ENCODE measurements around the gene SH3BP4. TPM values are rescaled to one million over a fixed set of nuclear protein-coding genes. Genes with fewer than 3 reads are reported as not detected.

The SH3BP4 gene
- total RNA-seq, 1 donor from 2014 or later: 29.6 TPM

DNA sequence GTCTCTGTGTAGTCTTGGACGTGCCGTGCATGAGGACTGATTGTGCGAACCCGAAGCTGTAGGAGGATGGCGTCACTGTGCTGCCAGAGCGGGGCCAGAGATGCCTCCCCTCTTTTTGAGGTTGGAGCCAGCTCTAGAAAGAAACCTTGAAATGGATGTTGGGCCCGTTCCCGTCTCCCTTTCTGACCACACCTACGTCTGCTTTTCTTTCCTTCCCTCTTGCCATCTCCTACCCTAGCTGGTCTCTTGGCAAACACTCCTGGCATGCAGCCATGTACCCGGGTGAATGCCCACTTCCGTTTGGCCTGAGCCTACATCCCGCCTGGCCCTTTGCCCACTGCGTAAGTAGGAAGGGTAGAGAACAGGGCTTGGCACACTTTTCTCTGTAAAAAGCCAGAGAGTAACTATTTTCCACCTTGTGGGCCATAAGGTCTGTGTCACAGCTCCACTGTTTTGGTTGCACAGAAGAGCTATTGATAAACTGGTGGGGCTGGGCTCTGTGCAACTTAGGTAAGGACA is 37.4 kb downstream of the SH3BP4 start:
- TF ChIP-seq, protein P1, sequence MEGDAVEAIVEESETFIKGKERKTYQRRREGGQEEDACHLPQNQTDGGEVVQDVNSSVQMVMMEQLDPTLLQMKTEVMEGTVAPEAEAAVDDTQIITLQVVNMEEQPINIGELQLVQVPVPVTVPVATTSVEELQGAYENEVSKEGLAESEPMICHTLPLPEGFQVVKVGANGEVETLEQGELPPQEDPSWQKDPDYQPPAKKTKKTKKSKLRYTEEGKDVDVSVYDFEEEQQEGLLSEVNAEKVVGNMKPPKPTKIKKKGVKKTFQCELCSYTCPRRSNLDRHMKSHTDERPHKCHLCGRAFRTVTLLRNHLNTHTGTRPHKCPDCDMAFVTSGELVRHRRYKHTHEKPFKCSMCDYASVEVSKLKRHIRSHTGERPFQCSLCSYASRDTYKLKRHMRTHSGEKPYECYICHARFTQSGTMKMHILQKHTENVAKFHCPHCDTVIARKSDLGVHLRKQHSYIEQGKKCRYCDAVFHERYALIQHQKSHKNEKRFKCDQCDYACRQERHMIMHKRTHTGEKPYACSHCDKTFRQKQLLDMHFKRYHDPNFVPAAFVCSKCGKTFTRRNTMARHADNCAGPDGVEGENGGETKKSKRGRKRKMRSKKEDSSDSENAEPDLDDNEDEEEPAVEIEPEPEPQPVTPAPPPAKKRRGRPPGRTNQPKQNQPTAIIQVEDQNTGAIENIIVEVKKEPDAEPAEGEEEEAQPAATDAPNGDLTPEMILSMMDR (IDR thresholded peaks at IDR 0.05): no peak
- ATAC-seq (peak; percentile 75), DNase-seq (peak; percentile 93)
- no peaks in the 10 kb centered on the region for H3K9me3 ChIP-seq
- no peaks in the 10 kb centered on the region for H3K36me3 ChIP-seq
- intact Hi-C loops (cut with DNase I): no loop called here
- H3K27me3 ChIP-seq: no peaks in the 10 kb centered on the region
- no peak overlapping the region for H3K4me3 ChIP-seq
- peak overlapping the region; percentile 19 for H3K27ac ChIP-seq
- H3K4me1 ChIP-seq: peaks cover 16% of the 10 kb centered on the region

DNA sequence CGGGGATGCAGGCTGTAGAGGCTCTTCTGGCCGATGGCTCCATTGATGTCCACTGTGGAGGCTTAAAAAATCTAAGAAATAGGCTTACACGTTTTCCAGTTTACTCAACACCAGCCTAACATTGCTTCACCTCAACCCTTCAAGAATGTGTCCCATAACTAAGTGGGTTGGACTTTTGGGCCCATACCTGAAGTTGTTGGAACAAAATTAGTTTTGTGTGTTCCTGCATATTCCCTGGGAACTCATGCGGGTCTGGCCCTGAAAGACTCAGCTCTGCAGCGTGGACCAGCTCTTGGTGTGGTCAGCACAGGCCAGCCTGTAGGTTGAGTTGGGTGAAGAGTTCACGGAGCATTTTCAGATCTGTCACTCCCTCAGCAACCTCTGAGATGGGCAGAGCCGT is 38.5 kb downstream of the SH3BP4 start:
- intact Hi-C loops (cut with DNase I): no loop called here
- H3K27me3 ChIP-seq: no peaks in the 10 kb centered on the region
- peaks cover 16% of the 10 kb centered on the region for H3K4me1 ChIP-seq
- no peak overlapping the region for H3K27ac ChIP-seq
- ATAC-seq (no peak), DNase-seq (no peak)
- H3K36me3 ChIP-seq: no peaks in the 10 kb centered on the region
- TF ChIP-seq, protein P1 (IDR thresholded peaks at IDR 0.05): no peak
- H3K9me3 ChIP-seq: no peaks in the 10 kb centered on the region
- no peak overlapping the region for H3K4me3 ChIP-seq

DNA sequence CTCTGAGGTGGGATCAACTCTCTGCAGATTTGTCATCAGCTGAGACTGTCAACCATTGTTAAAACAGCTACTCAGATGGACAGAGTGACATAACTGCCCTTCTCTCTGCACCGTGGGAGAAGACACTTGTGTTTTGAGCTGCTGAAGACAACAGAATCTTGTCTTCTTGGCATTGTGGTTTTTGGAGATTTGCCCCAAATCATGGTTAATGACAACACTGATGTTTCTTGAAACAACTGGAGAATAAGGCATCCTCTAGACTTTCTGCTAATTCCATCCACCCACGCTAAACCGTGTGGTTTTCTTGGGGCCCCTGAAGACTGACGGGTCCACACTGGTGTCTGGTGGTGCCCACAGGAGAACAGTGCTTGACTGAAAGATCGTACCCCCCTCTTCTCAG is 39.5 kb downstream of the SH3BP4 start:
- Histone ChIP-seq H3K36me3 (no peaks in the 10 kb centered on the region), H3K4me3 (no peak overlapping the region), H3K4me1 (peaks cover 16% of the 10 kb centered on the region), H3K27ac (no peak overlapping the region), H3K27me3 (no peaks in the 10 kb centered on the region), H3K9me3 (no peaks in the 10 kb centered on the region)
- ATAC-seq (no peak), DNase-seq (no peak)
- TF ChIP-seq, protein P1 (IDR thresholded peaks at IDR 0.05): no peak
- intact Hi-C loops (cut with DNase I): no loop called here

DNA sequence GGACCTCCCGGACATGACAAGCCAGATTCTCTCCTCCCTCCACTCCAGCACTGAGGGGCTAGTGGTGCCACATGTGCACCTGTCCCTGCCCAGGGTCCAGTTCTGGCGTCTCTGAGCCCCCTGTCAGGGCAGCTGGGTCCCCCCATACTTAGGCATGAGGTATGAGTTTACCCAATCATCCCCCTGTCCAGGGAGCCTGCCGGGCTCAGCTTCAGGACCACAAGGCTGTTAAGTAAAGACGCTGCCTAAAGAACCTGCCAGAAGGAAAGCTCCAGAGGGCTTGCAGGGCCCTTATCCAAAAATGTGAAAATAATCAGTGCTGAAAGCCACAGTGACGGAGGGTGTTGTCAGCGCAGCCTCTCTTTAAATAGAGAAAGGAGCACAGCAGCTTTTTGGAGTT is 40.0 kb downstream of the SH3BP4 start:
- Histone ChIP-seq H3K4me1 (peaks cover 16% of the 10 kb centered on the region), H3K4me3 (no peak overlapping the region), H3K36me3 (no peaks in the 10 kb centered on the region), H3K27me3 (no peaks in the 10 kb centered on the region), H3K9me3 (no peaks in the 10 kb centered on the region), H3K27ac (no peak overlapping the region)
- DNase-seq (no peak), ATAC-seq (no peak)
- TF ChIP-seq, protein P1 (IDR thresholded peaks at IDR 0.05): no peak
- intact Hi-C loops (cut with DNase I): no loop called here

DNA sequence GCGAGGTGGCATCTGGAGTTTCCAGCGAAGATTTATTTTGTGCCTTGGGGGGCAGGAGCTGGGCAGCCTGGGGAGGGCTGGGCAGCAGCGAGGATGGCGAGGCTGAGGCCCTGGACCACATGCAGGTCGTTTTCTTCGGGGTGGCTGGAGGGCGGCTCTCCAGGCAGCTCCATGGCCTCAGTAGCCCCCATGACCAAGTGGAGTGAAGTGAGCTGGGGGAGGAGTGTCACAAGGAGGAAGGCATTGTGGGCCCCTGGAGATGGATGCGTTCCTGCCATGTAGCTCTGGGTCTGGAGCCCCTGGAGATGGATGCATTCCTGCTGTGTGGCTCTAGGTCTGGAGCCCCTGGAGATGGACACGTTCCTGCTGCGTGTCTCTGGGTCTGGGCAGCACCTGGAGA is 40.4 kb downstream of the SH3BP4 start:
- peaks cover 16% of the 10 kb centered on the region for H3K4me1 ChIP-seq
- no peaks in the 10 kb centered on the region for H3K9me3 ChIP-seq
- TF ChIP-seq, protein P1 (IDR thresholded peaks at IDR 0.05): no peak
- DNase-seq (no peak), ATAC-seq (no peak)
- intact Hi-C loops (cut with DNase I): no loop called here
- no peaks in the 10 kb centered on the region for H3K27me3 ChIP-seq
- no peaks in the 10 kb centered on the region for H3K36me3 ChIP-seq
- no peak overlapping the region for H3K4me3 ChIP-seq
- H3K27ac ChIP-seq: no peak overlapping the region

Data from upper lobe of right lung (tissue), 1 donor.